ENCODE results near the gene IDUA. TPM values are rescaled to one million over a fixed set of nuclear protein-coding genes. Genes with fewer than 3 reads are reported as not detected.

Gene IDUA
- total RNA-seq, 3 donors from 2014 or later (not counting 1 experiment from before 2014, with no cell fraction given) = 38.7 to 43.6 (median 43.0) TPM

DNA sequence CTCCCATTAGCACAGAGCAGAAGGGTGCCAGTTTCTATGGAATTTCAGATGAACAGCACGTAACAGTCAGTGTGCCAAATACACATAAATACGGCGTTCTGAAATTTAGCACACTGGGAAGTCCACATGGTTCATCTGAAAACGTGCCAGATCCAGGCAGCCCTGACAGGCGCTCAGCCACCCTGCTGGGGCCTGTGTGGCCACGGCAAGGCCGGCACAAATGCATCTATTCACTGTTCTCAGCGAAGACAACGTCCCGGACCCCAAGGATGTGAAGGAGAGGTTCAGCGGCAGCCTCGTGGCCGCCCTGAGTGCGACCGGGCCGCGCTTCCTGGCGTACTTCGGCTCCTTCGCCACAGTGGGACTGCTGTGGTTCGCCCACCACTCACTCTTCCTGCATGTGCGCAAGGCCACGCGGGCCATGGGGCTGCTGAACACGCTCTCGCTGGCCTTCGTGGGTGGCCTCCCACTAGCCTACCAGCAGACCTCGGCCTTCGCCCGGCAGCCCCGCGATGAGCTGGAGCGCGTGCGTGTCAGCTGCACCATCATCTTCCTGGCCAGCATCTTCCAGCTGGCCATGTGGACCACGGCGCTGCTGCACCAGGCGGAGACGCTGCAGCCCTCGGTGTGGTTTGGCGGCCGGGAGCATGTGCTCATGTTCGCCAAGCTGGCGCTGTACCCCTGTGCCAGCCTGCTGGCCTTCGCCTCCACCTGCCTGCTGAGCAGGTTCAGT, 29.1 kb upstream of the IDUA start:
- Mint-ChIP-seq H3K27me3 (ENCODE audit: low read depth in 2 of 2) (no peaks in the 10 kb centered on the region), H3K9me3 (no peaks in the 10 kb centered on the region), H3K4me3 (no peak overlapping the region), H3K36me3 (no peaks in the 10 kb centered on the region), H3K4me1 (peaks cover 4% of the 10 kb centered on the region in 2 donors), H3K27ac (peak overlapping the region in 1 of 2 donors; percentile 22)
- peaks cover 37% of the 10 kb centered on the region for H3K36me3 ChIP-seq (ENCODE audit: control insufficient read depth, insufficient read depth, low read length)
- no peaks in the 10 kb centered on the region for H3K4me1 ChIP-seq (ENCODE audit: control insufficient read depth, insufficient read depth, low read length)
- H3K27ac ChIP-seq (ENCODE audit: low read length) = no peak overlapping the region
- no peaks in the 10 kb centered on the region for H3K27me3 ChIP-seq (ENCODE audit: control insufficient read depth, insufficient read depth, low read length)
- TF ChIP-seq, protein P1, sequence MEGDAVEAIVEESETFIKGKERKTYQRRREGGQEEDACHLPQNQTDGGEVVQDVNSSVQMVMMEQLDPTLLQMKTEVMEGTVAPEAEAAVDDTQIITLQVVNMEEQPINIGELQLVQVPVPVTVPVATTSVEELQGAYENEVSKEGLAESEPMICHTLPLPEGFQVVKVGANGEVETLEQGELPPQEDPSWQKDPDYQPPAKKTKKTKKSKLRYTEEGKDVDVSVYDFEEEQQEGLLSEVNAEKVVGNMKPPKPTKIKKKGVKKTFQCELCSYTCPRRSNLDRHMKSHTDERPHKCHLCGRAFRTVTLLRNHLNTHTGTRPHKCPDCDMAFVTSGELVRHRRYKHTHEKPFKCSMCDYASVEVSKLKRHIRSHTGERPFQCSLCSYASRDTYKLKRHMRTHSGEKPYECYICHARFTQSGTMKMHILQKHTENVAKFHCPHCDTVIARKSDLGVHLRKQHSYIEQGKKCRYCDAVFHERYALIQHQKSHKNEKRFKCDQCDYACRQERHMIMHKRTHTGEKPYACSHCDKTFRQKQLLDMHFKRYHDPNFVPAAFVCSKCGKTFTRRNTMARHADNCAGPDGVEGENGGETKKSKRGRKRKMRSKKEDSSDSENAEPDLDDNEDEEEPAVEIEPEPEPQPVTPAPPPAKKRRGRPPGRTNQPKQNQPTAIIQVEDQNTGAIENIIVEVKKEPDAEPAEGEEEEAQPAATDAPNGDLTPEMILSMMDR (IDR thresholded peaks at IDR 0.05) = no peak
- 95% methylated on average over 45 of the region's 45 CpGs for WGBS (ENCODE audit: insufficient coverage)
- DNase-seq = no peak
- no peaks in the 10 kb centered on the region for H3K9me3 ChIP-seq (ENCODE audit: control insufficient read depth, insufficient read depth, low read length)
- H3K4me3 ChIP-seq (ENCODE audit: low read length) = no peak overlapping the region
- no peak for ATAC-seq
- intact Hi-C loops (cut with micrococcal nuclease) = no loop called here

DNA sequence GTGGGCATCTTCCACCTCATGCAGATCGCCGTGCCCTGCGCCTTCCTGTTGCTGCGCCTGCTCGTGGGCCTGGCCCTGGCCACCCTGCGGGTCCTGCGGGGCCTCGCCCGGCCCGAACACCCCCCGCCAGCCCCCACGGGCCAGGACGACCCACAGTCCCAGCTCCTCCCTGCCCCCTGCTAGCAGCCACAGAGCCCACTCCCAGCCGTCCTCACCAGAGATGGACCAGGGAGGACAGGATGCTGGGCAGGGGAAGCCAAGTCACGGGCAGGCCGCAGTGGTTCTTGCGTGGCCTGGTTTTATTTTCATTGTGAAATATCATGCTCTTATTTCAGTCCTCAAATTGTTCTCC, 28.6 kb upstream of the IDUA start:
- Mint-ChIP-seq H3K9me3 (no peaks in the 10 kb centered on the region), H3K4me3 (no peak overlapping the region), H3K36me3 (no peaks in the 10 kb centered on the region), H3K27ac (peak overlapping the region in 1 of 2 donors; percentile 22), H3K4me1 (peaks cover 4% of the 10 kb centered on the region in 2 donors), H3K27me3 (ENCODE audit: low read depth in 2 of 2) (no peaks in the 10 kb centered on the region)
- no peak overlapping the region for H3K4me3 ChIP-seq (ENCODE audit: low read length)
- no peaks in the 10 kb centered on the region for H3K9me3 ChIP-seq (ENCODE audit: control insufficient read depth, insufficient read depth, low read length)
- ATAC-seq (peak in 1 of 3 donors; percentile 5), DNase-seq (no peak)
- 94% methylated on average over 17 of the region's 17 CpGs for WGBS (ENCODE audit: insufficient coverage)
- intact Hi-C loops (cut with micrococcal nuclease) = no loop called here
- no peaks in the 10 kb centered on the region for H3K4me1 ChIP-seq (ENCODE audit: control insufficient read depth, insufficient read depth, low read length)
- peaks cover 42% of the 10 kb centered on the region for H3K36me3 ChIP-seq (ENCODE audit: control insufficient read depth, insufficient read depth, low read length)
- H3K27me3 ChIP-seq (ENCODE audit: control insufficient read depth, insufficient read depth, low read length) = no peaks in the 10 kb centered on the region
- no peak overlapping the region for H3K27ac ChIP-seq (ENCODE audit: low read length)
- TF ChIP-seq, protein P1 (IDR thresholded peaks at IDR 0.05) = no peak

DNA sequence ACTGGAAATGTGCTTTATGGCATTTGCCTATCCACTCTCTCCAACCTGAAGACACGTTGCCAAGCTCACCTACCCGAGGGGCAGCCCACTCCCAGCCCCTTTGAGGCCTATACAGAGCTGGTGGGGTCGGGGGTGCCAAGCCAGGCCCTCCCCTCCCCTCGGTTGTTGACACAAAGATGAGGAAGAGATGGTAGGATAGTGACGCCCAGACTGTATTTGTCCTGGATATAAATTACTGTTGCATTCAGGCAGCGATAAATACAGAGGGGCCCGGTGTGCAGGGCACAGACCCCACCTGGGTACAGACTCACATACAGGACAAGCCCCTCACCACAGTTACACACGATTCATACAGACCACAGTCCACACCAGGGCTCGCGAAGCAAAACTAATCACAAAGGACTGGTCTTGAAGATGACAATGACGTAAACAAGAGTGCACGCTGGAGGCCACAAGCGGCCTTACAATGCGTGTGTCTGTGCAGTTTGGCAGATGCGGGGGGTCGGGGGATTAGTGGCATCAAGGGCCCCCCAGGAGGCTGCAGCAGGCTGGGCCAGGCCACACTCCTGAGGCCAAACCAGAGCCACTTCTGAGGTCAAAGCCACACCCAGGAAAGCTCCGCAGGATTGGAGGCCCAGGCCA, 28.0 kb upstream of the IDUA start:
- H3K4me3 ChIP-seq (ENCODE audit: low read length) = no peak overlapping the region
- H3K4me1 ChIP-seq (ENCODE audit: control insufficient read depth, insufficient read depth, low read length) = no peaks in the 10 kb centered on the region
- no peak overlapping the region for H3K4me3 Mint-ChIP-seq
- H3K36me3 Mint-ChIP-seq = no peaks in the 10 kb centered on the region
- no peaks in the 10 kb centered on the region for H3K9me3 Mint-ChIP-seq
- no peak overlapping the region for H3K27ac ChIP-seq (ENCODE audit: low read length)
- TF ChIP-seq, protein P1 (IDR thresholded peaks at IDR 0.05) = no peak
- H3K27me3 Mint-ChIP-seq (ENCODE audit: low read depth in 2 of 2) = no peaks in the 10 kb centered on the region
- intact Hi-C loops (cut with micrococcal nuclease) = no loop called here
- no peaks in the 10 kb centered on the region for H3K9me3 ChIP-seq (ENCODE audit: control insufficient read depth, insufficient read depth, low read length)
- peaks cover 4 to 8% of the 10 kb centered on the region in 2 donors for H3K4me1 Mint-ChIP-seq
- H3K27me3 ChIP-seq (ENCODE audit: control insufficient read depth, insufficient read depth, low read length) = no peaks in the 10 kb centered on the region
- H3K27ac Mint-ChIP-seq = peak overlapping the region in 1 of 2 donors; percentile 26
- no peak for ATAC-seq
- no peak for DNase-seq
- 88% methylated on average over 17 of the region's 17 CpGs for WGBS (ENCODE audit: insufficient coverage)
- peaks cover 44% of the 10 kb centered on the region for H3K36me3 ChIP-seq (ENCODE audit: control insufficient read depth, insufficient read depth, low read length)
